ENCODE measurements around the gene ARHGEF12. TPM values are rescaled to one million over a fixed set of nuclear protein-coding genes. Genes with fewer than 3 reads are reported as not detected.
A peak's percentile ranks its signal among the peaks of the same experiment; 100 is the strongest.

The ARHGEF12 gene
- total and polyA plus RNA-seq, 2 experiments from 2014 or later: 9.0 to 38.9 TPM

DNA sequence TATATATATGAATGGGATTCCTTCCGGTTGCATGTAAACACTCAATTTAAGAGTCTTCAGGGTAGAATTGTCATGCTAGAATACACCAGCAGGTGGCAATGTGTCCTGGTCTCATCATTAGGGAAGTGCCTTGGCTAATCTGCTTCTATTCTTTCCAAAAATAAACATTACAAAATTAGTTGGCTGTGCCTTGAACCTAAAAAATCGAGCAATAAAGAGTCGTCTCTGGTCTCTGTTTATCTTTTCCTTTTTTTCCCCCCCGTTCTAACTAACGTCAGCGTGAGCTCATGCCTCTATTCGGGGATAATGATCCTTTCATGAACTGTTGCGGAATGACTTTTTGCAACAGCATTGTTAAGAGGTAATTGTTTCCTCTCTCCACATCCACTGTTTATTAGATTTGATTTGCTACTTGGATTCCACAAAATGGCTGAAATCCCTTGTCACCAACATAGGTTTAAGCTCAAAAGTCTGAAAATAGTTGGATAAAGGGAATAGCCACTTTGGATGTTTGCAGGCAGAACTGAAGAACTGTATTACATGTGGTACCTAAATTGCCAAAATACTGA lies 1.2 kb upstream of the ARHGEF12 start:
- TF ChIP-seq, protein P1, sequence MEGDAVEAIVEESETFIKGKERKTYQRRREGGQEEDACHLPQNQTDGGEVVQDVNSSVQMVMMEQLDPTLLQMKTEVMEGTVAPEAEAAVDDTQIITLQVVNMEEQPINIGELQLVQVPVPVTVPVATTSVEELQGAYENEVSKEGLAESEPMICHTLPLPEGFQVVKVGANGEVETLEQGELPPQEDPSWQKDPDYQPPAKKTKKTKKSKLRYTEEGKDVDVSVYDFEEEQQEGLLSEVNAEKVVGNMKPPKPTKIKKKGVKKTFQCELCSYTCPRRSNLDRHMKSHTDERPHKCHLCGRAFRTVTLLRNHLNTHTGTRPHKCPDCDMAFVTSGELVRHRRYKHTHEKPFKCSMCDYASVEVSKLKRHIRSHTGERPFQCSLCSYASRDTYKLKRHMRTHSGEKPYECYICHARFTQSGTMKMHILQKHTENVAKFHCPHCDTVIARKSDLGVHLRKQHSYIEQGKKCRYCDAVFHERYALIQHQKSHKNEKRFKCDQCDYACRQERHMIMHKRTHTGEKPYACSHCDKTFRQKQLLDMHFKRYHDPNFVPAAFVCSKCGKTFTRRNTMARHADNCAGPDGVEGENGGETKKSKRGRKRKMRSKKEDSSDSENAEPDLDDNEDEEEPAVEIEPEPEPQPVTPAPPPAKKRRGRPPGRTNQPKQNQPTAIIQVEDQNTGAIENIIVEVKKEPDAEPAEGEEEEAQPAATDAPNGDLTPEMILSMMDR (conservative IDR thresholded peaks at IDR 0.05; ENCODE audit: low read depth in 2 of 2): peak; percentile 75
- no peak for TF ChIP-seq STAT1 (IDR thresholded peaks at IDR 0.05; ENCODE audit: unreplicated experiment)
- no peaks in the 10 kb centered on the region for H3K9me3 Mint-ChIP-seq
- H3K27me3 Mint-ChIP-seq (ENCODE audit: insufficient read depth, low read depth, poor library complexity): peaks cover 4% of the 10 kb centered on the region
- no peak overlapping the region for H3K27ac ChIP-seq (ENCODE audit: low read depth)
- DNase-seq (ENCODE audit: low spot score) (peak; percentile 79), ATAC-seq (no peak; the same call in 2 of the 3 replicates)
- H3K27me3 ChIP-seq (ENCODE audit: insufficient read depth): no peaks in the 10 kb centered on the region
- H3K36me3 ChIP-seq (ENCODE audit: insufficient read depth): no peaks in the 10 kb centered on the region
- peak overlapping the region; percentile 72 for H3K4me3 Mint-ChIP-seq
- H3F3A ChIP-seq (replicated peaks; ENCODE audit: low read depth): no peaks in the 10 kb centered on the region
- H3K4me1 Mint-ChIP-seq: peaks cover 25% of the 10 kb centered on the region
- peak overlapping the region; percentile 96 for H2AFZ ChIP-seq
- H3K79me2 ChIP-seq (replicated peaks; ENCODE audit: insufficient read depth): peaks cover 32% of the 10 kb centered on the region
- H3K27ac Mint-ChIP-seq: no peak overlapping the region
- H3K4me3 ChIP-seq: peak overlapping the region; percentile 91
- H3K4me1 ChIP-seq (ENCODE audit: insufficient read depth): peaks cover 27% of the 10 kb centered on the region
- H3K4me2 ChIP-seq: peak overlapping the region; percentile 74
- no peaks in the 10 kb centered on the region for H3K9me2 ChIP-seq (ENCODE audit: insufficient read depth)
- H3K36me3 Mint-ChIP-seq (ENCODE audit: low read depth): peaks cover 4% of the 10 kb centered on the region; the same call in 2 of the 3 replicates
- H4K20me1 ChIP-seq (replicated peaks; ENCODE audit: insufficient read depth): no peaks in the 10 kb centered on the region; the same call in 1 of the 2 replicates

- no peak overlapping the region for H3K27ac Mint-ChIP-seq
- ATAC-seq: peak; percentile 40
- DNase-seq (ENCODE audit: low spot score): peak; percentile 57
- TF ChIP-seq, protein P2, sequence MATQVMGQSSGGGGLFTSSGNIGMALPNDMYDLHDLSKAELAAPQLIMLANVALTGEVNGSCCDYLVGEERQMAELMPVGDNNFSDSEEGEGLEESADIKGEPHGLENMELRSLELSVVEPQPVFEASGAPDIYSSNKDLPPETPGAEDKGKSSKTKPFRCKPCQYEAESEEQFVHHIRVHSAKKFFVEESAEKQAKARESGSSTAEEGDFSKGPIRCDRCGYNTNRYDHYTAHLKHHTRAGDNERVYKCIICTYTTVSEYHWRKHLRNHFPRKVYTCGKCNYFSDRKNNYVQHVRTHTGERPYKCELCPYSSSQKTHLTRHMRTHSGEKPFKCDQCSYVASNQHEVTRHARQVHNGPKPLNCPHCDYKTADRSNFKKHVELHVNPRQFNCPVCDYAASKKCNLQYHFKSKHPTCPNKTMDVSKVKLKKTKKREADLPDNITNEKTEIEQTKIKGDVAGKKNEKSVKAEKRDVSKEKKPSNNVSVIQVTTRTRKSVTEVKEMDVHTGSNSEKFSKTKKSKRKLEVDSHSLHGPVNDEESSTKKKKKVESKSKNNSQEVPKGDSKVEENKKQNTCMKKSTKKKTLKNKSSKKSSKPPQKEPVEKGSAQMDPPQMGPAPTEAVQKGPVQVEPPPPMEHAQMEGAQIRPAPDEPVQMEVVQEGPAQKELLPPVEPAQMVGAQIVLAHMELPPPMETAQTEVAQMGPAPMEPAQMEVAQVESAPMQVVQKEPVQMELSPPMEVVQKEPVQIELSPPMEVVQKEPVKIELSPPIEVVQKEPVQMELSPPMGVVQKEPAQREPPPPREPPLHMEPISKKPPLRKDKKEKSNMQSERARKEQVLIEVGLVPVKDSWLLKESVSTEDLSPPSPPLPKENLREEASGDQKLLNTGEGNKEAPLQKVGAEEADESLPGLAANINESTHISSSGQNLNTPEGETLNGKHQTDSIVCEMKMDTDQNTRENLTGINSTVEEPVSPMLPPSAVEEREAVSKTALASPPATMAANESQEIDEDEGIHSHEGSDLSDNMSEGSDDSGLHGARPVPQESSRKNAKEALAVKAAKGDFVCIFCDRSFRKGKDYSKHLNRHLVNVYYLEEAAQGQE (IDR thresholded peaks at IDR 0.05; ENCODE audit: unreplicated experiment): no peak
- TF ChIP-seq POLR2AphosphoS5 (IDR thresholded peaks at IDR 0.05; ENCODE audit: low read depth): no peak
- no peak for TF ChIP-seq CREB1 (CRISPR knock-in tag; IDR thresholded peaks at IDR 0.05; ENCODE audit: low read depth)
- TF ChIP-seq EZH2 (IDR thresholded peaks at IDR 0.05; ENCODE audit: low read depth, unreplicated experiment): no peak
- no peak for TF ChIP-seq EZH2phosphoT487 (IDR thresholded peaks at IDR 0.05; ENCODE audit: unreplicated experiment)
- TF ChIP-seq JUNB (IDR thresholded peaks at IDR 0.05; ENCODE audit: unreplicated experiment): no peak
- TF ChIP-seq STAT1 (IDR thresholded peaks at IDR 0.05; ENCODE audit: unreplicated experiment): no peak
- TF ChIP-seq ZNF331 (CRISPR knock-in tag; IDR thresholded peaks at IDR 0.05; ENCODE audit: low read depth): no peak
- no peak for TF ChIP-seq ETS1 (IDR thresholded peaks at IDR 0.05)
- TF ChIP-seq, protein P1 (conservative IDR thresholded peaks at IDR 0.05; ENCODE audit: low read depth in 2 of 2): no peak
- TF ChIP-seq ZNF114 (CRISPR knock-in tag; IDR thresholded peaks at IDR 0.05): no peak
- no peak for TF ChIP-seq NANOG (IDR thresholded peaks at IDR 0.05; ENCODE audit: borderline replicate concordance)
These were observed 681 bp upstream of the ARHGEF12 start for GRCh38 chr11:120335556-120335907.

More at GRCh38 chr11:120335556-120335907, 681 bp upstream of the ARHGEF12 start:
- Histone ChIP-seq H3K4me2 (peak overlapping the region; percentile 74), H3K27ac (ENCODE audit: low read depth) (peak overlapping the region; percentile 68; the same call in 1 of the 2 replicates), H3F3A (replicated peaks; ENCODE audit: low read depth) (no peaks in the 10 kb centered on the region), H3K79me2 (replicated peaks; ENCODE audit: insufficient read depth) (peaks cover 37% of the 10 kb centered on the region), H4K20me1 (replicated peaks; ENCODE audit: insufficient read depth) (0 out of 2 replicates have a peak, but pooled peaks cover under 1% of the 10 kb centered on the region), H3K4me1 (ENCODE audit: insufficient read depth) (peaks cover 29% of the 10 kb centered on the region), H3K27me3 (ENCODE audit: insufficient read depth) (no peaks in the 10 kb centered on the region), H3K9me2 (ENCODE audit: insufficient read depth) (no peaks in the 10 kb centered on the region), H3K36me3 (ENCODE audit: insufficient read depth) (no peaks in the 10 kb centered on the region), H2AFZ (peak overlapping the region; percentile 96), H3K4me3 (peak overlapping the region; percentile 91)
- peaks cover 4% of the 10 kb centered on the region for H3K27me3 Mint-ChIP-seq (ENCODE audit: insufficient read depth, low read depth, poor library complexity)
- no peaks in the 10 kb centered on the region for H3K9me3 Mint-ChIP-seq
- peaks cover 27% of the 10 kb centered on the region for H3K4me1 Mint-ChIP-seq
- peak overlapping the region; percentile 72 for H3K4me3 Mint-ChIP-seq
- H3K36me3 Mint-ChIP-seq (ENCODE audit: low read depth): no peaks in the 10 kb centered on the region
